Measurements from ENCODE around the gene DYNC2I2. TPM values are rescaled to one million over a fixed set of nuclear protein-coding genes. Genes with fewer than 3 reads are reported as not detected.

The DYNC2I2 gene
- total and polyA plus RNA-seq, 2 donors from 2014 or later = 76.6 to 98.6 TPM

DNA sequence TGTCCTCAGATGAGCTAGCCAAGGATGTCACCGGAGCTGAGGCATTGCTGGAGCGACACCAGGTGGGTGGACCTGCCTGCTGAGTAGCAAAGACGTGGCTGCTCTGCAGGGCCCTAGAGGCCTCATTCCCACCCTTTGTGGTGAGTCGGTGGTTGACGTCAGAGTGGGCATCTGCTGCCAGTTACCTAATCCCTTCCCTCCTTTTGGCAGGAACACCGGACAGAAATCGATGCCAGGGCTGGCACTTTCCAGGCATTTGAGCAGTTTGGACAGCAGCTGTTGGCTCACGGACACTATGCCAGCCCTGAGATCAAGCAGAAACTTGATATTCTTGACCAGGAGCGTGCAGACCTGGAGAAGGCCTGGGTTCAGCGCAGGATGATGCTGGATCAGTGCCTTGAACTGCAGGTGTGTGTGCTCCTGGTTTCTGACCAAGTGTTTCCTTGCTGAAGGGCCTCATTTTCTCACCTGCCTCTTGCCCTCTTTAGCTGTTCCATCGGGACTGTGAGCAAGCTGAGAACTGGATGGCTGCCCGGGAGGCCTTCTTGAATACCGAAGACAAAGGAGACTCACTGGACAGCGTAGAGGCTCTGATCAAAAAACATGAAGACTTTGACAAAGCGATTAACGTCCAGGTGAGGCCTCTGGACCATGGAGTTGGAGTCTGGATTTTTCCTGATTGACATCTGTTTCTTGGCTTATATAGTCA, 48.9 kb downstream of the DYNC2I2 start:
- FAIRE-seq = no peak
- TF ChIP-seq, protein P1, sequence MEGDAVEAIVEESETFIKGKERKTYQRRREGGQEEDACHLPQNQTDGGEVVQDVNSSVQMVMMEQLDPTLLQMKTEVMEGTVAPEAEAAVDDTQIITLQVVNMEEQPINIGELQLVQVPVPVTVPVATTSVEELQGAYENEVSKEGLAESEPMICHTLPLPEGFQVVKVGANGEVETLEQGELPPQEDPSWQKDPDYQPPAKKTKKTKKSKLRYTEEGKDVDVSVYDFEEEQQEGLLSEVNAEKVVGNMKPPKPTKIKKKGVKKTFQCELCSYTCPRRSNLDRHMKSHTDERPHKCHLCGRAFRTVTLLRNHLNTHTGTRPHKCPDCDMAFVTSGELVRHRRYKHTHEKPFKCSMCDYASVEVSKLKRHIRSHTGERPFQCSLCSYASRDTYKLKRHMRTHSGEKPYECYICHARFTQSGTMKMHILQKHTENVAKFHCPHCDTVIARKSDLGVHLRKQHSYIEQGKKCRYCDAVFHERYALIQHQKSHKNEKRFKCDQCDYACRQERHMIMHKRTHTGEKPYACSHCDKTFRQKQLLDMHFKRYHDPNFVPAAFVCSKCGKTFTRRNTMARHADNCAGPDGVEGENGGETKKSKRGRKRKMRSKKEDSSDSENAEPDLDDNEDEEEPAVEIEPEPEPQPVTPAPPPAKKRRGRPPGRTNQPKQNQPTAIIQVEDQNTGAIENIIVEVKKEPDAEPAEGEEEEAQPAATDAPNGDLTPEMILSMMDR (IDR thresholded peaks at IDR 0.05; ENCODE audit: borderline replicate concordance, extremely low read depth, insufficient read depth) = no peak
- no peak for DNase-seq
- no peak overlapping the region for H3K4me3 ChIP-seq (ENCODE audit: low read length in 3 of 3)
- no peaks in the 10 kb centered on the region for H3K27me3 ChIP-seq (ENCODE audit: control insufficient read depth, insufficient read depth, low read length)
- no peak overlapping the region for H3K27ac ChIP-seq (ENCODE audit: low read depth in 2 of 2, low read length in 2 of 2)
- intact Hi-C loops (cut with DNase I) = no loop called here
- H3K9me3 ChIP-seq (ENCODE audit: control insufficient read depth in 2 of 3, insufficient read depth in 1 of 3, low read length in 3 of 3) = no peaks in the 10 kb centered on the region
- no peaks in the 10 kb centered on the region for H3K4me1 ChIP-seq (ENCODE audit: control insufficient read depth in 2 of 3, insufficient read depth in 2 of 3, low read depth in 1 of 3, low read length in 3 of 3)
- peaks cover 30 to 80% (median 70%) of the 10 kb centered on the region in 3 donors for H3K36me3 ChIP-seq (ENCODE audit: control insufficient read depth in 2 of 3, insufficient read depth in 3 of 3, low read length in 3 of 3)
- H3K9ac ChIP-seq (ENCODE audit: low read length in 3 of 3) = no peak overlapping the region

DNA sequence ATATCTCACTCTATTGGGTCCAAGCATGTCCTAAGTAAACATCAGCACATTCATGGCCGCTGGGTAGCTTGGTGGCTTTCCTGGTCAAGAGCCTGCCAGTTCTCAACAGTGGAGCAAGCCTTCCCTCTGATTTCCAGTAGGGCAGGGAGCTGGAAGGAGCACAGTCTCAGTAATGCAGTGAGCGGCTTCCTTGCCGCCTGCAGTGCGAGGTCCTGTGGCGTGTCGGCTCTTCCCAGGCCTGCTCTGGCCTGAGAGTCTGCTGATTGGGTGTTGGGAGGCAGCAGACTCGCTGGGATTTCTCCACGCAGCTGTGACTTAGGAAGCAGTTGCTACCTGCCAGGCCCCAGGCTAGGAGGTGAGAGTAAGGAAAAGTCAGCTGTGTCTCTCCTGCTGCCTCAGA, 53.0 kb downstream of the DYNC2I2 start:
- intact Hi-C loops (cut with DNase I) = no loop called here
- peaks cover 21 to 62% (median 47%) of the 10 kb centered on the region in 3 donors for H3K36me3 ChIP-seq (ENCODE audit: control insufficient read depth in 2 of 3, insufficient read depth in 3 of 3, low read length in 3 of 3)

DNA sequence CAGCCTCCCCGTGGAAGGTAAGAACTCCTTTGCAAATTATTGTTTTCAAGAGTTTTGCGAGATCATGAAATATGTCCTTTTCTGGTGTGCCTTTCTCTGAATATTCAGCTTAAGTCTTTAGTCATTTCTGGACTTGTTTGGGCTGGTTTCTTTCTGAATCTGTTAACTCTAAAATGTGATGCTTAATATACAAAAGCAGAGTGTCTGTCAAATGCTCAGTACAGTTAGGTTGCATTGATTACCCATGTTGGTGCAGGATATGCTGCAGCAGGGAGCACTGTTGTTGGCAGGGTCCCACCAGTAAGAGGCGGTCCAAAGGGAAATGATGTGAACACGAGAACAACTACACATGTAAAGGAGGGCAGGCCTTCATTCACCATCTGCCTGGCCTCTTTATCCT, 56.5 kb downstream of the DYNC2I2 start:
- Histone ChIP-seq H3K36me3 (ENCODE audit: control insufficient read depth in 2 of 3, insufficient read depth in 3 of 3, low read length in 3 of 3) (peaks cover 14 to 57% (median 36%) of the 10 kb centered on the region in 3 donors), H3K4me1 (ENCODE audit: control insufficient read depth in 2 of 3, insufficient read depth in 2 of 3, low read depth in 1 of 3, low read length in 3 of 3) (peaks cover 0 to 2% (median 0%) of the 10 kb centered on the region in 3 donors), H3K9ac (ENCODE audit: low read length in 3 of 3) (no peak overlapping the region), H3K27me3 (ENCODE audit: control insufficient read depth, insufficient read depth, low read length) (no peaks in the 10 kb centered on the region), H3K4me3 (ENCODE audit: low read length in 3 of 3) (no peak overlapping the region), H3K27ac (ENCODE audit: low read depth in 2 of 2, low read length in 2 of 2) (no peak overlapping the region), H3K9me3 (ENCODE audit: control insufficient read depth in 2 of 3, insufficient read depth in 1 of 3, low read length in 3 of 3) (no peaks in the 10 kb centered on the region)
- FAIRE-seq (no peak), DNase-seq (no peak)
- intact Hi-C loops (cut with DNase I) = no loop called here
- TF ChIP-seq, protein P1 (IDR thresholded peaks at IDR 0.05; ENCODE audit: borderline replicate concordance, extremely low read depth, insufficient read depth) = no peak

More for the DNA sequence above, 53.0 kb downstream of the DYNC2I2 start:
- peaks cover 0 to 2% (median 0%) of the 10 kb centered on the region in 3 donors for H3K4me1 ChIP-seq (ENCODE audit: control insufficient read depth in 2 of 3, insufficient read depth in 2 of 3, low read depth in 1 of 3, low read length in 3 of 3)
- H3K27ac ChIP-seq (ENCODE audit: low read depth in 2 of 2, low read length in 2 of 2) = no peak overlapping the region
- no peaks in the 10 kb centered on the region for H3K9me3 ChIP-seq (ENCODE audit: control insufficient read depth in 2 of 3, insufficient read depth in 1 of 3, low read length in 3 of 3)
- TF ChIP-seq, protein P1 (IDR thresholded peaks at IDR 0.05; ENCODE audit: borderline replicate concordance, extremely low read depth, insufficient read depth) = no peak
- H3K9ac ChIP-seq (ENCODE audit: low read length in 3 of 3) = no peak overlapping the region
- FAIRE-seq (no peak), DNase-seq (no peak)
- H3K4me3 ChIP-seq (ENCODE audit: low read length in 3 of 3) = no peak overlapping the region
- no peaks in the 10 kb centered on the region for H3K27me3 ChIP-seq (ENCODE audit: control insufficient read depth, insufficient read depth, low read length)
